HepG2 (cell line): ENCODE measurements around the gene ZCCHC3. TPM values are rescaled to one million over a fixed set of nuclear protein-coding genes. Genes with fewer than 3 reads are reported as not detected.

Source experiments
- ATRX ChIP-seq: sonication (generic); formaldehyde crosslinking; IDR thresholded peaks from 2 replicates; pipeline ENCODE4 v1.4.0; 2020; ENCODE audit warnings: missing genetic modification reagents, borderline replicate concordance
- CC2D1A ChIP-seq: sonication (generic); formaldehyde crosslinking; IDR thresholded peaks from 2 replicates; pipeline ENCODE4 v1.8.1; 2023; ENCODE audit warnings: mild to moderate bottlenecking, missing genetic modification reagents
- E2F2 ChIP-seq: sonication (generic); formaldehyde crosslinking; IDR thresholded peaks from 2 replicates; pipeline ENCODE4 v1.4.0; 2020; ENCODE audit warnings: missing genetic modification reagents, borderline replicate concordance
- ELF3 ChIP-seq: IDR thresholded peaks from 2 replicates; pipeline ENCODE4 v1.6.1; 2016; ENCODE audit warnings: missing genetic modification reagents, missing compliant biosample characterization
- HBP1 ChIP-seq: IDR thresholded peaks from 2 replicates; pipeline ENCODE4 v1.6.1; 2016; ENCODE audit warnings: low read depth, control low read depth
- IKZF4 ChIP-seq: sonication (generic); formaldehyde crosslinking; IDR thresholded peaks from 2 replicates; pipeline ENCODE4 v1.5.1; 2020; ENCODE audit warnings: borderline replicate concordance, mild to moderate bottlenecking, low read depth, missing genetic modification reagents; ENCODE audit errors: not compliant biosample characterization
- IRX3 ChIP-seq: sonication (generic); formaldehyde crosslinking; IDR thresholded peaks from 2 replicates; pipeline ENCODE4 v1.8.1; 2023; ENCODE audit warnings: mild to moderate bottlenecking, low read depth, missing genetic modification reagents, borderline replicate concordance
- JARID2 ChIP-seq: sonication (generic); formaldehyde crosslinking; IDR thresholded peaks from 2 replicates; pipeline ENCODE4 v1.8.1; 2023; ENCODE audit warnings: missing genetic modification reagents, inconsistent platforms; ENCODE audit not compliant: insufficient replicate concordance
- MEIS1 ChIP-seq: sonication (generic); formaldehyde crosslinking; IDR thresholded peaks from 2 replicates; pipeline ENCODE4 v1.9.0; 2021; ENCODE audit warnings: mild to moderate bottlenecking, missing genetic modification reagents, moderate library complexity, borderline replicate concordance
- MIXL1 ChIP-seq: IDR thresholded peaks from 2 replicates; pipeline ENCODE4 v1.6.1; 2016
- NCOA2 ChIP-seq: sonication (generic); formaldehyde crosslinking; IDR thresholded peaks from 2 replicates; pipeline ENCODE4 v1.8.0; 2022; ENCODE audit warnings: inconsistent platforms
- NR2F2 ChIP-seq: IDR thresholded peaks from 2 replicates; pipeline ENCODE4 v1.6.1; 2012; ENCODE audit warnings: low read depth, inconsistent platforms, borderline replicate concordance
- PHB2 ChIP-seq: fragments of 450-650 bp; IDR thresholded peaks from 2 replicates; pipeline ENCODE4 v1.6.1; 2018; ENCODE audit not compliant: partially characterized antibody
- RARA ChIP-seq: IDR thresholded peaks from 2 replicates; pipeline ENCODE4 v1.6.1; 2016; ENCODE audit warnings: missing genetic modification reagents, missing compliant biosample characterization
- RNF219 ChIP-seq: sonication (generic); formaldehyde crosslinking; IDR thresholded peaks from 2 replicates; pipeline ENCODE4 v1.5.0; 2020; ENCODE audit warnings: mild to moderate bottlenecking, missing genetic modification reagents
- SCMH1 ChIP-seq: sonication (generic); formaldehyde crosslinking; IDR thresholded peaks from 2 replicates; pipeline ENCODE4 v1.9.0; 2021; ENCODE audit warnings: missing genetic modification reagents, mild to moderate bottlenecking, borderline replicate concordance
- SNAI1 ChIP-seq: sonication (generic); formaldehyde crosslinking; IDR thresholded peaks from 2 replicates; pipeline ENCODE4 v1.5.0; 2020; ENCODE audit warnings: mild to moderate bottlenecking, missing genetic modification reagents, borderline replicate concordance
- SNRNP70 ChIP-seq: fragments of 200-400 bp; formaldehyde crosslinking; IDR thresholded peaks from 2 replicates; pipeline ENCODE4 v1.6.1; 2017; ENCODE audit warnings: mild to moderate bottlenecking, low read depth, low read length, moderate library complexity
- SOX6 ChIP-seq, 2 experiments: fragments of 450-650 bp in 1 of 2; sonication (generic) in 1 of 2; formaldehyde crosslinking in 1 of 2; IDR thresholded peaks; 2 replicates each; pipeline versions ENCODE4 v1.4.0 to v1.6.1; 2017 to 2020; ENCODE audit warnings: antibody characterized with exemption in 1 of 2, mild to moderate bottlenecking in 1 of 2, missing genetic modification reagents in 1 of 2
- SRF ChIP-seq: IDR thresholded peaks from 2 replicates; pipeline ENCODE4 v1.6.1; 2011; ENCODE audit warnings: mild to moderate bottlenecking, low read depth, low read length, moderate library complexity
- TCF7L2 ChIP-seq: IDR thresholded peaks from 2 replicates; pipeline ENCODE4 v1.6.1; 2011; ENCODE audit warnings: mild to moderate bottlenecking, low read depth, low read length, moderate library complexity
- ZBTB1 ChIP-seq: sonication (generic); formaldehyde crosslinking; IDR thresholded peaks from 2 replicates; pipeline ENCODE4 v1.4.0; 2020; ENCODE audit warnings: missing genetic modification reagents, borderline replicate concordance
- ZBTB14 ChIP-seq: sonication (generic); formaldehyde crosslinking; IDR thresholded peaks from 2 replicates; pipeline ENCODE4 v1.4.0; 2020; ENCODE audit warnings: missing genetic modification reagents
- ZBTB3 ChIP-seq: sonication (generic); formaldehyde crosslinking; IDR thresholded peaks from 2 replicates; pipeline ENCODE4 v1.4.0; 2020; ENCODE audit warnings: low read depth, mild to moderate bottlenecking, moderate library complexity, missing genetic modification reagents, borderline replicate concordance
- polyA plus RNA-seq, 8 experiments: library from polyadenylated mRNA; depleted of rRNA in 3 of 8; stranded (reverse) in 7 of 8; unstranded in 1 of 8; fragments of >200 nt; fragmentation: Illumina TruSeq in 4 of 8; extraction: Trizol in 4 of 8; gene quantifications; 2 replicates each; pipeline versions ENCODE4 v1.2.1 to v1.2.3, GENCODE V29; 2011 to 2016; ENCODE audit warnings: low read depth in 4 of 8, missing spikeins in 1 of 8, mixed read lengths in 1 of 8; ENCODE audit not compliant: insufficient read depth in 1 of 8
- total RNA-seq, 5 experiments: library from RNA; depleted of rRNA; stranded (reverse); fragments of >200 nt; fragmentation: Illumina TruSeq; extraction: Trizol; gene quantifications; 2 replicates each; pipeline ENCODE4 v1.2.3, GENCODE V29; 2016; ENCODE audit warnings: low read depth in 1 of 5

Gene ZCCHC3
- total and polyA plus RNA-seq, 2 of the 13 experiments (the other 11 are each of a cell fraction or from before 2014, with no cell fraction given) = 46.6 to 63.0 TPM

GRCh38 chr20:325889-326644, 28.7 kb downstream of the ZCCHC3 start (continued):
- TF ChIP-seq TCF7L2 (no peak), ZBTB14 (CRISPR knock-in tag) (no peak; the same call in 1 of the 2 replicates), PHB2 (no peak), IKZF4 (CRISPR knock-in tag) (no peak), E2F2 (no peak), SNRNP70 (no peak), ZBTB3 (CRISPR knock-in tag) (no peak), MIXL1 (CRISPR knock-in tag) (no peak), MEIS1 (no peak), NCOA2 (CRISPR knock-in tag) (no peak; the same call in 1 of the 2 replicates), SRF (no peak), SCMH1 (CRISPR knock-in tag) (no peak), ELF3 (CRISPR knock-in tag) (no peak), RARA (CRISPR knock-in tag) (no peak), SOX6 (IDR thresholded peaks at IDR 0.05) (no peak), SOX6 (CRISPR knock-in tag; IDR thresholded peaks at IDR 0.05) (peak; percentile 46), NR2F2 (0 out of 2 replicates have a peak, but pooled peaks have one; percentile 6), RNF219 (peak; percentile 34; the same call in 1 of the 2 replicates), SNAI1 (no peak; the same call in 1 of the 2 replicates), JARID2 (CRISPR knock-in tag) (no peak), ZBTB1 (no peak), HBP1 (CRISPR knock-in tag) (no peak), IRX3 (CRISPR knock-in tag) (no peak), CC2D1A (CRISPR knock-in tag) (no peak), ATRX (CRISPR knock-in tag) (no peak)
